Stimulated activated CD4-positive, alpha-beta T cell treated with anti-CD3 and anti-CD28 coated beads, Interleukin-1b, Interleukin-23, amount 100 ng/mL, for 48 hours (primary cell): ENCODE data around the gene C6orf62.
"Not testable (repeated sequence)": the region's sequence is repeated elsewhere in the genome, so short reads cannot be mapped to it uniquely, and the experiment has no call there.

Source experiments
- DNase-seq: peaks from one replicate; pipeline ENCODE4 v3.0.0-alpha.2; 2020

Gene C6orf62

DNA sequence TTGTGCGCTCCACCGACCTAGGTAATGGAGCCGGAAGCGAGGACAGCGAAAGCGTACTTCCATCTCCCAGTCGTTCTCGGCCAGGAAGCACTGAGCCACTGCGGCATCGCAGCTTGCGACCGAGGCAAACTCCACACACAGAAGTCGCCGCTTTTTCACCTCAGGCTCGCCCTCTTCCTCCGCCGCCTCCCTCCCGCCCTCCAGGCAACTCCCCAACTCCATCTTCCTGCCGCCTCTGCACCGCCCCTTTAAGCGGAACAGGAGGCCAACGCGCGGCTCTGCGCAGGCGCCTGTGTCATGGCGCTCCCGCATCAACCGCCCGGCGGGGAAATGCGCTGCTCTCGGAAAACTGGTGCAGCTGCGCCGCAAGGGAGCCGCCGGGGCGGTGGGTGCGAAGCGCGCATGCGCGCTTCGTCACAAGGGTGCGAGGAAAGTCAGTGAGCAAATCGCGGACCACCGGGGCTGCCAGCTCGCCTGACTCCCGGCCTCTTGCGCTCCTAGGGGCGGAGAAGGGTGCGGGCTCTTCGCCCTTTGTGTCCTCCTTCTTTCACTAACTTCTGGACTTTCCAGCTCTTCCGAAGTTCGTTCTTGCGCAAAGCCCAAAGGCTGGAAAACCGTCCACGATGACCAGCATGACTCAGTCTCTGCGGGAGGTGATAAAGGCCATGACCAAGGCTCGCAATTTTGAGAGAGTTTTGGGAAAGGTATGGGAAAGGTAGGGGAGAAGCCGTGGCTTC lies 52.1 kb downstream of the C6orf62 start, which contains the start of the genes ACOT13 and TDP2:
Gene ACOT13, plus strand, starts transcription at position 437 of the 737 bp plus-strand sequence. Its CDS starts 187 bp downstream, at position 624.
Gene TDP2, minus strand, starts transcription at position 259 of the 737 bp plus-strand sequence. Its CDS starts 37 bp downstream, at position 222.
- DNase-seq: peak; percentile 96

- peak; percentile 41 for DNase-seq
Observed at GRCh38 chr6:24666097-24666640, 52.8 kb downstream of the C6orf62 start.

DNA sequence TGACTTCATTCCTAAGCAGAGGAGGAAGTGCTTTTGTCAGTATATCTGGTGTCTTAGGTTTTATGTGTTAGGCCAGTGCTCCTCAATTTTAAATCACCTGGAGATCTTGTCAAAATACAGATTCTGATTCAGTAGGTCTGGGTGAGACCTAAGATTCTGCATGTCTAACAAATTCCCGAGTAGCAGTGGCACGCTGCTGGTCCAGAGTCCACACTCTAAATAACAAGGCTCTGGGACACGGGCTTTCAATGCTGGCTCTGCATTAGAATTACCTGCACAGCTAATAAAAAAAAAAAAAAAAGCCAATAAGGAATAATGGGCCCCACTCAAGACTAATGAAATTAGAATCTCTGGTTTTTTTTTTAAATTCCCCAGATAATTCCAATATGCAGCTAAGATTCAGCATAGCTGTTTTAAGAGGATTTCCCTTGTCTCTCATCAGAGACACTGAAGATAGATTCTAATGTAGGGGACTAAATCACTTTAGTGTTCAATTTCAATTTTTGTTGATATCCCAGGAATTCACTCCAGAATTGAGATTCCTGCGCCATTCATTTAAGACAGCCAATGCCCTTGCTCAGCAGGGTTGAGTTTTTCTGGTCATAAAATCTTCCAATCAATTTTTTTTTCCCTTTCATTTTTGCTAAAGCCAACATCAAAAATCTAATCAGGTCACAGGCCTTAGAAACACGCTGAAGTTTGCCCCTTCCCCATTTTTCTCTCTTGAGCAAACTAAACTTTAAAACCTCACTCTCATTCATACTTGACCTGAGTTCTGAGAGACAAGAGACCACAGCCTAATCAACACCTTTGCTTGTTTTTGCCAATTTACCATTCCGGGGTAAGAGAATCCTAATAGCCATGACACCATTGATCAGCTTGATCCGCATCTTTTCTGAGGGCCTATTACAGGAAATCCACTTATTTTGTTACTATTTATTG lies 54.6 kb downstream of the C6orf62 start:
- no peak for DNase-seq

- no peak for DNase-seq
Observed at GRCh38 chr6:24663189-24663588, 55.8 kb downstream of the C6orf62 start.

GRCh38 chr6:24662236-24662635 lies 56.7 kb downstream of the C6orf62 start:
- DNase-seq: no peak

DNA sequence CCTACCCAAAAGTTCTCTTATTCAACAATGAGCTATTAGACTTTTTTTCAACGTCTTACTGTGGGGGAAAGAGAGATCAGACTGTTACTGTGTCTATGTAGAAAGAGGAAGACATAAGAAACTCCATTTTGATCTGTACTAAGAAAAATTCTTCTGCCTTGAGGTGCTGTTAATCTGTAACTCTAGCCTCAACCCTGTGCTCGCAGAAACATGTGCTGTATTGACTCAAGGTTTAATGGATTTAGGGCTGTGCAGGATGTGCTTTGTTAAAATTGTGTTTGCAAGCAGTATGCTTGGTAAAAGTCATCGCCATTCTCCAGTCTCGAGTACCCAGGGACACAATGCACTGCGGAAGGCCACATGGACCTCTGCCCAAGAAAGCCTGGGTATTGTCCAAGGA lies 57.2 kb downstream of the C6orf62 start:
- not testable (repeated sequence) for DNase-seq

GRCh38 chr6:24660105-24660504 lies 58.8 kb downstream of the C6orf62 start:
- no peak for DNase-seq

DNA sequence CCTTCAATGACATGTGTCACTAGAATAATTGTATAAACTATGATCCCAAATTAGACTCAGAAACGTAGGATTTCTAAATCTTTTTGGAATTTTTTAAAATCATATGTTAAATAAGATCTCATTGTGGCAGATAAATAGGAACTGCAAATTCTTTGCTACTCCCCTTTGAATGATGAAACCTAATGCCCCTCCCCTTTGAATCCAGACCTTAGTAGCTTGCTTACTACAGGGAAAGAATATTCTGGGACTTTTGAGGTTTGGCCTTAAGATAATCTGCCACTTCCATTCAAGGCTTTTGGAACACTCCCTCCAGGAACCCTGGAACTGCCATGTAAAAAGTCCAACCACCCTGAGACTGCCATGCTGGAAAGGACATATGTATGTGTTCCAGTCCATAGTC lies 59.4 kb downstream of the C6orf62 start:
- DNase-seq: no peak

- no peak for DNase-seq
Observed at GRCh38 chr6:24658573-24659560, 60.1 kb downstream of the C6orf62 start.

- no peak for DNase-seq
Observed at GRCh38 chr6:24655215-24655614, 63.7 kb downstream of the C6orf62 start.
